Measurements from ENCODE around the gene TIMP2. TPM values are rescaled to one million over a fixed set of nuclear protein-coding genes. Genes with fewer than 3 reads are reported as not detected.

Gene TIMP2
- total and polyA plus RNA-seq, 2 experiments from 2014 or later, result 103 to 587 TPM

DNA sequence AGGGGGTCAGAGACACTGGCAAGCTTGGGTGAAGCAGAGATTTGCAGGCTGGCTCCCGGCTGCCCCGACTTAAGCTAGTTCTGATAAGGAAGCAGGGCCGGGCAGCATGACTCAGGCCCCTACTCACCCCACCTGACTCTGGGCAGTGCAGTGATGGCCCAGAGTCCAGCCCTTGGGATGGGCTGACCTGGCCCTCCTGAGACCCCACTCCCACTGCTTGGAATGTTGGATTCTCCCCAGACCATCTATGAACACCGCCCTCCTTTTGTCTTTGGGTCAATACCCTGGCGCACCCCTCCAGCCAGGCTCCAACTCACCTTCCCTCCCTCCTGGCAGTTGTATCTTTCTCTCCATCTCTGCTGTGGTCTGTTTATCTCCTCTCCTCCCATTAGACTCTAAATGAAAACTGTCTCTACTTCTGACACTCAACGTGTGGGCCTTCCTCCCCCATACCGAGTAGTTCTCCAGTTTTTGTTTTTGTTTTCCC, 33.5 kb upstream of the TIMP2 start:
- no peaks in the 10 kb centered on the region for H3K9me3 ChIP-seq (ENCODE audit: low read depth)
- no peak overlapping the region for H3K9ac ChIP-seq
- no peaks in the 10 kb centered on the region for H3F3A ChIP-seq (ENCODE audit: insufficient read depth)
- H3K9me2 ChIP-seq (ENCODE audit: insufficient read depth), result no peaks in the 10 kb centered on the region
- no peak overlapping the region for H3K27ac ChIP-seq
- peaks cover 14% of the 10 kb centered on the region for H3K4me1 ChIP-seq (ENCODE audit: insufficient read depth)
- H4K20me1 ChIP-seq (ENCODE audit: insufficient read depth), result no peaks in the 10 kb centered on the region
- TF ChIP-seq EZH2phosphoT487 (IDR thresholded peaks at IDR 0.05; ENCODE audit: insufficient read depth, low read depth) (no peak), EZH2 (IDR thresholded peaks at IDR 0.05; ENCODE audit: insufficient read depth, poor library complexity, severe bottlenecking) (no peak)
- 87 to 93% methylated on average over 7 of the region's 7 CpGs for WGBS, 2 experiments (ENCODE audit: low coverage in 1 of 2, low lambda C conversion rate in 2 of 2, missing lambda C conversion rate in 2 of 2)
- H3K79me2 ChIP-seq (ENCODE audit: insufficient read depth), result no peaks in the 10 kb centered on the region
- peak; percentile 33 for DNase-seq
- no peaks in the 10 kb centered on the region for H3K36me3 ChIP-seq (ENCODE audit: low read depth)
- no peak overlapping the region for H3K4me2 ChIP-seq (ENCODE audit: unreplicated experiment)
- in situ Hi-C loops (cut with MboI), result no loop called here
- no peak overlapping the region for H3K4me3 ChIP-seq
- H3K27me3 ChIP-seq (replicated peaks; ENCODE audit: insufficient read depth), result no peaks in the 10 kb centered on the region
- H2AFZ ChIP-seq, result no peak overlapping the region

DNA sequence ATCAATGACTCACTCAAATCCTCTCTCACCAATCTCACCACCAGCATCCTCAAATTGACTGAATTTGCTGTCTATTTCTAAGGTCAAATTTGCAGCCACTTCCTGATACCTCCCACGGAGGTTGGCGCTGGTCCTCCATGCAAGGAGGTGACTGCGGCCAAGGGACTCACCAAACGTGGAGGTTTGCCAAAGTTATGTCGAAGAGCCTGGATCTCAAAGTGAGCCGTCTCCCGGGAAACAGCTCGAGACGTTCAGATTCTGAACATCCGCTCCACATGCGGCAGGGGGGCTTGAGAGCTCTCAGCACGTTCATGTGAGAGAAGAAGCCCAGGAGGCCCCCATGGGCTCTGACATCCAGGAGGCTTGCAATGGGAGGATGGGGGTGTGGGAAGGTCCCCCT, 31.9 kb upstream of the TIMP2 start:
- WGBS, 2 experiments (ENCODE audit: low coverage in 1 of 2, low lambda C conversion rate in 2 of 2, missing lambda C conversion rate in 2 of 2), result 27 to 28% methylated on average over 12 of the region's 12 CpGs

DNA sequence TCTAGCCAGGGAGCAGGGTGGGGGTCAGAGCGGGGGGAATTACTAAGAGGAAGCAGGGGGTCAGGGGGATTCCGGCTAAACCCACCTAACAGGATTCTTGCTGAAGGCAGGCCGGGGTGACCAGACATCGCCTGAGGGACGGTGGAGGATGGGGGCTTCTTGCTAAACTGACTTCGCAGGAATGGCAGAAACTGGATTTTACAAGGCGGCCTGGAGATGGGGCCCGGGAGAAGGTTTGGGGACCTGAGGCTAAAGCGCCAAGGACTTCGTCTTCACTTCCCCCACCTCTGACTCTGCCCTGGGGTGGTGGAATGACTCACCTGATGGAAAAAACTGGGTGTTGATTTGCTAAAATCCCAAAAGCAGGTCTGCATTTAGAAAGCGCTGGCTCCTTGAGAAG, 31.1 kb upstream of the TIMP2 start:
- in situ Hi-C loops (cut with MboI), result no loop called here
- no peak overlapping the region for H3K27ac ChIP-seq

More for the DNA sequence above, 31.9 kb upstream of the TIMP2 start:
- Histone ChIP-seq H3K79me2 (ENCODE audit: insufficient read depth) (no peaks in the 10 kb centered on the region), H4K20me1 (ENCODE audit: insufficient read depth) (no peaks in the 10 kb centered on the region), H3K27ac (no peak overlapping the region), H3K4me1 (ENCODE audit: insufficient read depth) (peaks cover 9% of the 10 kb centered on the region), H2AFZ (no peak overlapping the region), H3K27me3 (replicated peaks; ENCODE audit: insufficient read depth) (no peaks in the 10 kb centered on the region), H3K4me2 (ENCODE audit: unreplicated experiment) (peak overlapping the region; percentile 52), H3K9me2 (ENCODE audit: insufficient read depth) (no peaks in the 10 kb centered on the region), H3K36me3 (ENCODE audit: low read depth) (no peaks in the 10 kb centered on the region), H3K9ac (no peak overlapping the region), H3K9me3 (ENCODE audit: low read depth) (no peaks in the 10 kb centered on the region), H3F3A (ENCODE audit: insufficient read depth) (no peaks in the 10 kb centered on the region), H3K4me3 (no peak overlapping the region)
- TF ChIP-seq EZH2 (IDR thresholded peaks at IDR 0.05; ENCODE audit: insufficient read depth, poor library complexity, severe bottlenecking), result no peak
- TF ChIP-seq EZH2phosphoT487 (IDR thresholded peaks at IDR 0.05; ENCODE audit: insufficient read depth, low read depth), result no peak
- peak; percentile 71 for DNase-seq
- in situ Hi-C loops (cut with MboI), result no loop called here

DNA sequence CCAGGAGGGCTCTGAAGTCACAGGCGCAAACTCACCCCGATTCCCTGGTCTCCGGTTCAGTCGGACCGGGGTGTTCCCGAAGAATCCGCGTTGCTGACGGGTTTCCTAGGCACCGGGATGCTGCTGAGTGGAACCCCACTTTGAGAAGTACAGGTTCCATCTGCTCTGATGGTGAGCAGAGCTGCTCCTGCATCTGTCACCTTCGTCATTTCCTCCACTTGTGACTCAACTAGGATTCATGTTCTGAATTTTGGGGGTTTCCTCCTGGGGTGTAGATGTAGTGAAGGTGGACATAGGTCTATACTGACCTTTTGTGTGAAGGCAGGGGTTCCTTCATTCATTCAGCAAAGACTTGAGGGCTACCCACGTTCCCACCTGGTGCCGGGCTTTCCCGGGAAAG, 29.5 kb upstream of the TIMP2 start:
- Histone ChIP-seq H3K9ac (no peak overlapping the region), H3K9me3 (ENCODE audit: low read depth) (no peaks in the 10 kb centered on the region), H3K4me1 (ENCODE audit: insufficient read depth) (peaks cover 8% of the 10 kb centered on the region), H3K27ac (no peak overlapping the region), H2AFZ (no peak overlapping the region), H4K20me1 (ENCODE audit: insufficient read depth) (no peaks in the 10 kb centered on the region), H3K4me3 (no peak overlapping the region), H3K27me3 (replicated peaks; ENCODE audit: insufficient read depth) (no peaks in the 10 kb centered on the region), H3K9me2 (ENCODE audit: insufficient read depth) (no peaks in the 10 kb centered on the region), H3K36me3 (ENCODE audit: low read depth) (no peaks in the 10 kb centered on the region), H3K79me2 (ENCODE audit: insufficient read depth) (no peaks in the 10 kb centered on the region), H3K4me2 (ENCODE audit: unreplicated experiment) (no peak overlapping the region), H3F3A (ENCODE audit: insufficient read depth) (no peaks in the 10 kb centered on the region)
- TF ChIP-seq EZH2phosphoT487 (IDR thresholded peaks at IDR 0.05; ENCODE audit: insufficient read depth, low read depth) (no peak), EZH2 (IDR thresholded peaks at IDR 0.05; ENCODE audit: insufficient read depth, poor library complexity, severe bottlenecking) (no peak)
- 86 to 91% methylated on average over 14 of the region's 14 CpGs for WGBS, 2 experiments (ENCODE audit: low coverage in 1 of 2, low lambda C conversion rate in 2 of 2, missing lambda C conversion rate in 2 of 2)
- in situ Hi-C loops (cut with MboI), result no loop called here
- no peak for DNase-seq

More for the DNA sequence above, 31.1 kb upstream of the TIMP2 start:
- Histone ChIP-seq H3K9me2 (ENCODE audit: insufficient read depth) (no peaks in the 10 kb centered on the region), H3K79me2 (ENCODE audit: insufficient read depth) (no peaks in the 10 kb centered on the region), H2AFZ (no peak overlapping the region), H3K27me3 (replicated peaks; ENCODE audit: insufficient read depth) (no peaks in the 10 kb centered on the region), H3K4me1 (ENCODE audit: insufficient read depth) (peaks cover 8% of the 10 kb centered on the region), H4K20me1 (ENCODE audit: insufficient read depth) (no peaks in the 10 kb centered on the region), H3K36me3 (ENCODE audit: low read depth) (no peaks in the 10 kb centered on the region), H3F3A (ENCODE audit: insufficient read depth) (no peaks in the 10 kb centered on the region), H3K9ac (no peak overlapping the region), H3K4me2 (ENCODE audit: unreplicated experiment) (peak overlapping the region; percentile 52), H3K4me3 (no peak overlapping the region), H3K9me3 (ENCODE audit: low read depth) (no peaks in the 10 kb centered on the region)
- DNase-seq, result no peak
- TF ChIP-seq EZH2phosphoT487 (IDR thresholded peaks at IDR 0.05; ENCODE audit: insufficient read depth, low read depth), result no peak
- no peak for TF ChIP-seq EZH2 (IDR thresholded peaks at IDR 0.05; ENCODE audit: insufficient read depth, poor library complexity, severe bottlenecking)
- 88 to 95% methylated on average over 10 to 11 of the region's 11 CpGs for WGBS, 2 experiments (ENCODE audit: low coverage in 1 of 2, low lambda C conversion rate in 2 of 2, missing lambda C conversion rate in 2 of 2)

Data from GM23248 (cell line).